GM12891 (cell line): ENCODE measurements around the gene NOSTRIN.

Source experiments
- POLR2A ChIP-seq: IDR thresholded peaks from 2 replicates; pipeline ENCODE4 v1.6.1; 2011; ENCODE audit warnings: low read depth, low read length, control low read depth
- POLR2AphosphoS5 ChIP-seq: IDR thresholded peaks from 2 replicates; pipeline ENCODE4 v1.6.1; 2011; ENCODE audit warnings: low read depth, low read length, control low read depth

- TF ChIP-seq POLR2A (no peak), POLR2AphosphoS5 (no peak)
Measured at GRCh38 chr2:168753765-168754329, 48.6 kb upstream of the NOSTRIN start.
